GM12892 (cell line): ENCODE data around the gene GPATCH2.

Experiments used
- POLR2AphosphoS5 ChIP-seq: IDR thresholded peaks from 2 replicates; pipeline ENCODE4 v1.6.1; 2011; ENCODE audit warnings: low read depth, low read length, control low read depth
- TAF1 ChIP-seq: IDR thresholded peaks from 2 replicates; pipeline ENCODE4 v1.6.1; 2011; ENCODE audit warnings: low read depth, mild to moderate bottlenecking, control low read depth, low read length, borderline replicate concordance

GRCh38 chr1:217462666-217463065 lies 168.2 kb downstream of the GPATCH2 start:
- no peak for TF ChIP-seq POLR2AphosphoS5
- TF ChIP-seq TAF1, result no peak
